ENCODE results near the gene TH.

The TH gene

DNA sequence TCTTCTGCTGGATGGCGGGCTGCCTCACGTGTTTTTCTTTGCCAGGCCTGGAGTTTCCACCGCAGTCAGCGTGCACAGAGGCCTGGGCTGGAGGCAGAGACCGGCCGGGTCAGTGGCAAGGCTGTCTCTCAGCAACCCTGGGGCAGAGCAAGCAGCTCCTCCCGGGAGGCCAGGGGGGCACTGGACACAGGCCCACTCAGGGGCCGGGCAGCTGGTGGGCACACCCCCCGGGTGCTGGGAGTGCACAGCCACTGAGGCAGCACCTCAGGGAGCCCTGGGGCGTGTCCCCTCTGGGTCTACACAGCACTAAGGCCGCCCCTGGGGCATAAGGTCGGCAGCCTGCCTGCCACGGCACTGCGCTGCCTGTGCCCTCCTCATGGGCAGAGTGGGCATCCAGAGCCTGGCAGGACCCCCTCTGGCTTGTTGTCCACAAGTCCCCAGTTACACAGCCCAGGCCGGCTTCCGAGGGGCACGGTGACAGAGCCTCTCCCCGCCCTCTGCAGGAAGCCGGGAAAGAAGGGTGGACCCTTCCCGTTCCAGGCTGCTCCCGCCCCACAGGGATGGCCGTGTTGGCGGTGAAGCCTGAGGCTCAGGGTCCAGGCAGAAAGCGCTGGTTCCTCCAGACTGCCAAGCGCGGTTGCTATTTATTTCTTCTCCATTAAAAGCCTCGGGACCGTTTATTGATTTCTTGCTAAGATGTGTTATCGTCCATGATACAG lies 18.5 kb upstream of the TH start:
- Histone ChIP-seq H3K4me1 (ENCODE audit: control insufficient read depth, low read depth, low read length) (no peaks in the 10 kb centered on the region), H2BK120ac (ENCODE audit: low read depth, low read length) (no peak overlapping the region), H3K9ac (ENCODE audit: low read length) (no peak overlapping the region), H4K5ac (ENCODE audit: low read length) (no peak overlapping the region), H3K27ac (ENCODE audit: low read depth, low read length) (no peak overlapping the region), H2BK15ac (replicated peaks; ENCODE audit: low read depth) (no peak overlapping the region), H2BK5ac (ENCODE audit: low read length) (no peak overlapping the region), H3K4me2 (ENCODE audit: low read length) (no peak overlapping the region), H3K18ac (ENCODE audit: low read length) (no peak overlapping the region), H3K79me1 (ENCODE audit: low read length) (no peaks in the 10 kb centered on the region), H3K79me2 (ENCODE audit: control insufficient read depth, insufficient read depth, low read length) (no peaks in the 10 kb centered on the region), H3K4ac (ENCODE audit: low read depth, low read length) (no peak overlapping the region), H2AK5ac (ENCODE audit: low read length) (no peak overlapping the region), H3K23ac (ENCODE audit: low read length) (no peak overlapping the region), H3K56ac (ENCODE audit: low read length) (no peak overlapping the region), H3K4me3 (ENCODE audit: low read length) (no peak overlapping the region), H3K27me3 (ENCODE audit: insufficient read depth, low read length, poor library complexity) (no peaks in the 10 kb centered on the region), H4K8ac (ENCODE audit: low read depth, low read length) (no peak overlapping the region), H3K36me3 (ENCODE audit: control insufficient read depth, insufficient read depth, low read length) (no peaks in the 10 kb centered on the region)
- no peak for DNase-seq
- WGBS (ENCODE audit: extremely low coverage, insufficient coverage, low lambda C conversion rate), result no CpG with 5 or more reads among the region's 29 CpGs

- Histone ChIP-seq H4K5ac (ENCODE audit: low read length) (no peak overlapping the region), H2AK5ac (ENCODE audit: low read length) (no peak overlapping the region), H3K18ac (ENCODE audit: low read length) (no peak overlapping the region), H3K79me2 (ENCODE audit: control insufficient read depth, insufficient read depth, low read length) (no peaks in the 10 kb centered on the region), H3K27ac (ENCODE audit: low read depth, low read length) (no peak overlapping the region), H3K56ac (ENCODE audit: low read length) (no peak overlapping the region), H3K23ac (ENCODE audit: low read length) (no peak overlapping the region), H3K27me3 (ENCODE audit: insufficient read depth, low read length, poor library complexity) (no peaks in the 10 kb centered on the region), H3K4me3 (ENCODE audit: low read length) (no peak overlapping the region), H2BK15ac (replicated peaks; ENCODE audit: low read depth) (no peak overlapping the region), H3K9ac (ENCODE audit: low read length) (no peak overlapping the region), H4K8ac (ENCODE audit: low read depth, low read length) (no peak overlapping the region), H3K79me1 (ENCODE audit: low read length) (no peaks in the 10 kb centered on the region), H3K36me3 (ENCODE audit: control insufficient read depth, insufficient read depth, low read length) (no peaks in the 10 kb centered on the region), H3K4me2 (ENCODE audit: low read length) (no peak overlapping the region), H3K4me1 (ENCODE audit: control insufficient read depth, low read depth, low read length) (no peaks in the 10 kb centered on the region), H2BK5ac (ENCODE audit: low read length) (no peak overlapping the region), H3K4ac (ENCODE audit: low read depth, low read length) (no peak overlapping the region), H2BK120ac (ENCODE audit: low read depth, low read length) (no peak overlapping the region)
- no CpG with 5 or more reads among the region's 19 CpGs for WGBS (ENCODE audit: extremely low coverage, insufficient coverage, low lambda C conversion rate)
- DNase-seq, result no peak
Observed at GRCh38 chr11:2188745-2189144, 17.1 kb upstream of the TH start.

- H3K4ac ChIP-seq (ENCODE audit: low read depth, low read length), result no peak overlapping the region
- H3K56ac ChIP-seq (ENCODE audit: low read length), result no peak overlapping the region
- no peak overlapping the region for H4K5ac ChIP-seq (ENCODE audit: low read length)
- H2BK5ac ChIP-seq (ENCODE audit: low read length), result no peak overlapping the region
- no peak overlapping the region for H3K18ac ChIP-seq (ENCODE audit: low read length)
- no peaks in the 10 kb centered on the region for H3K4me1 ChIP-seq (ENCODE audit: control insufficient read depth, low read depth, low read length)
- no peak overlapping the region for H3K27ac ChIP-seq (ENCODE audit: low read depth, low read length)
- H2AK5ac ChIP-seq (ENCODE audit: low read length), result peak overlapping the region; percentile 67
- H3K4me3 ChIP-seq (ENCODE audit: low read length), result no peak overlapping the region
- no peaks in the 10 kb centered on the region for H3K27me3 ChIP-seq (ENCODE audit: insufficient read depth, low read length, poor library complexity)
- H3K4me2 ChIP-seq (ENCODE audit: low read length), result no peak overlapping the region
- no peaks in the 10 kb centered on the region for H3K36me3 ChIP-seq (ENCODE audit: control insufficient read depth, insufficient read depth, low read length)
- 100% methylated on average over 7 of the region's 7 CpGs for WGBS (ENCODE audit: extremely low coverage, insufficient coverage, low lambda C conversion rate)
- no peaks in the 10 kb centered on the region for H3K79me1 ChIP-seq (ENCODE audit: low read length)
- H4K8ac ChIP-seq (ENCODE audit: low read depth, low read length), result no peak overlapping the region
- no peak overlapping the region for H2BK120ac ChIP-seq (ENCODE audit: low read depth, low read length)
- H3K9ac ChIP-seq (ENCODE audit: low read length), result no peak overlapping the region
- no peak overlapping the region for H3K23ac ChIP-seq (ENCODE audit: low read length)
- no peak for DNase-seq
- no peak overlapping the region for H2BK15ac ChIP-seq (replicated peaks; ENCODE audit: low read depth)
- no peaks in the 10 kb centered on the region for H3K79me2 ChIP-seq (ENCODE audit: control insufficient read depth, insufficient read depth, low read length)
Observed at GRCh38 chr11:2187280-2187707, 15.7 kb upstream of the TH start.

DNA sequence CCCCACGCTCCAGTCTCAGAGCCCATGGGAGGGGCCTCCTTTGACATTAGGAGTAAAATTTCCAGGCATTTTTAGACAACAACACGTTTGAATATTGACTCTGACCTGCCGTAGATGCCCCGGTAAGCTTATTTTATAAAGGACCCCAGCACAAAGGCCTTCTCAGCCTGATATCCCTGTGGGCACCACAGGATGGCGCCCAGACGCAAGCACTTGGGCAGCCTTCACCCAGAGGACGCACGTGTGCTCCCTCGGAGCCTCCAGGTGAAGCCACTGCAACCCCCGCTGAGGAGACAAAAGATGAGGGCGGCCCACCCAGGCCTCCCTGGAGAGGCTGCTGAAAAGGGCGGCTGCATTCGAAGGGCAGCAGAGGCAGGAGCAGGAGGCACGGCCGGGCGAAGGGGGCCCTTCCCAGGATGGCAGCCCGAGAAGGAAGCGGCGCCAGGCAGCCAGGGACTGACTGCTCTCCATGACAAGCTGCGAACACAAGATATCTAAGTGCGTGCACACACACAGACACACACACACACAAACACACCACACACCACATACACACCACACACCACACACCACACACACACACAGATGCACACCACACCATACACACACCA lies 15.2 kb upstream of the TH start:
- no peak overlapping the region for H4K5ac ChIP-seq (ENCODE audit: low read length)
- H3K56ac ChIP-seq (ENCODE audit: low read length), result no peak overlapping the region
- no peak overlapping the region for H2BK120ac ChIP-seq (ENCODE audit: low read depth, low read length)
- H3K4me1 ChIP-seq (ENCODE audit: control insufficient read depth, low read depth, low read length), result no peaks in the 10 kb centered on the region
- no peaks in the 10 kb centered on the region for H3K36me3 ChIP-seq (ENCODE audit: control insufficient read depth, insufficient read depth, low read length)
- no peak overlapping the region for H3K4me3 ChIP-seq (ENCODE audit: low read length)
- no peak overlapping the region for H3K18ac ChIP-seq (ENCODE audit: low read length)
- DNase-seq, result peak; percentile 65
- WGBS (ENCODE audit: extremely low coverage, insufficient coverage, low lambda C conversion rate), result no CpG with 5 or more reads among the region's 21 CpGs
- H2BK15ac ChIP-seq (replicated peaks; ENCODE audit: low read depth), result no peak overlapping the region
- no peak overlapping the region for H4K8ac ChIP-seq (ENCODE audit: low read depth, low read length)
- no peak overlapping the region for H3K23ac ChIP-seq (ENCODE audit: low read length)
- no peaks in the 10 kb centered on the region for H3K27me3 ChIP-seq (ENCODE audit: insufficient read depth, low read length, poor library complexity)
- H3K27ac ChIP-seq (ENCODE audit: low read depth, low read length), result no peak overlapping the region
- no peak overlapping the region for H3K4me2 ChIP-seq (ENCODE audit: low read length)
- H3K79me2 ChIP-seq (ENCODE audit: control insufficient read depth, insufficient read depth, low read length), result no peaks in the 10 kb centered on the region
- no peak overlapping the region for H3K9ac ChIP-seq (ENCODE audit: low read length)
- no peaks in the 10 kb centered on the region for H3K79me1 ChIP-seq (ENCODE audit: low read length)
- H3K4ac ChIP-seq (ENCODE audit: low read depth, low read length), result no peak overlapping the region
- H2AK5ac ChIP-seq (ENCODE audit: low read length), result no peak overlapping the region
- H2BK5ac ChIP-seq (ENCODE audit: low read length), result no peak overlapping the region

DNA sequence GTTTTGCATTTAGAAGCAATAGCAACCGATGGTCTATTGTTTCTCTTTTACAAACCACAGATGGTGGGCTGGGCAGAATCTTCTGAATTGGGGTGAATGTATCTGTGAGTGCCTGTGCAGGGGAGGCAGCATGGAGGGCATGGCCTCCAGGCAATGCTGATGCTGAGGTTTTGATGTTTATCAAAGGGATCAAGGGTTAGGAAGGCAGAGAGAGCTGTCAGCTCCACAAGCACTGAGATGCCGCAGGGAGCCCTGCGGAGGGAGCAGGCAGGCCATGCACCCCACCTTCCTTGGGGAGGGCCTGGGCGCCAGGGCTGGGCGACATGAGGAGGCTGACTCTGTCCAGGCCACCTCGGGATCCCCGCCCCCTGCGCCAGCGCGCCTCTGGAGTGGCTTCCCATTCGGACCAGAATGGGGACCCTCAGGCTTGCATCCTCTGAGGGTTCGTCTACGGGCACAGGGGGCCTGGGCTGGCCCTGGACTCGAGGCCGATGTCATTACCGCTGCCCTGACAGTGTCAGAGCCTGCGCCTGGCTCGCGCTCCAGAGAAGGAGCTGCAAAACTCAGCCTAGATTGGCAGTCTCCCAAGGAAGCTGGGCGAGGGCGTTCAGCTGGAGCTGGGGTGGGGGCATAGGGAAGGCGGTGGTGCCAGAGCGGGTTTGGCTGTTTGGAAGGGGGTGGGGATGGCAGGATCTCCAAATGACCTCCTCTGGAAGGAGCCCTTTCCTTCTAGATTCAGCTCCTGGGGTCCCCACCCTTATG lies 13.9 kb upstream of the TH start:
- Histone ChIP-seq H2AK5ac (ENCODE audit: low read length) (no peak overlapping the region), H2BK15ac (replicated peaks; ENCODE audit: low read depth) (no peak overlapping the region), H2BK120ac (ENCODE audit: low read depth, low read length) (no peak overlapping the region), H4K5ac (ENCODE audit: low read length) (no peak overlapping the region), H4K8ac (ENCODE audit: low read depth, low read length) (no peak overlapping the region), H3K4me3 (ENCODE audit: low read length) (no peak overlapping the region), H3K56ac (ENCODE audit: low read length) (no peak overlapping the region), H3K79me2 (ENCODE audit: control insufficient read depth, insufficient read depth, low read length) (no peaks in the 10 kb centered on the region), H3K4ac (ENCODE audit: low read depth, low read length) (no peak overlapping the region), H3K9ac (ENCODE audit: low read length) (no peak overlapping the region), H3K4me1 (ENCODE audit: control insufficient read depth, low read depth, low read length) (no peaks in the 10 kb centered on the region), H3K36me3 (ENCODE audit: control insufficient read depth, insufficient read depth, low read length) (no peaks in the 10 kb centered on the region), H3K18ac (ENCODE audit: low read length) (no peak overlapping the region), H3K27ac (ENCODE audit: low read depth, low read length) (no peak overlapping the region), H3K23ac (ENCODE audit: low read length) (no peak overlapping the region), H3K4me2 (ENCODE audit: low read length) (no peak overlapping the region), H3K27me3 (ENCODE audit: insufficient read depth, low read length, poor library complexity) (no peaks in the 10 kb centered on the region), H3K79me1 (ENCODE audit: low read length) (no peaks in the 10 kb centered on the region), H2BK5ac (ENCODE audit: low read length) (no peak overlapping the region)
- no CpG with 5 or more reads among the region's 23 CpGs for WGBS (ENCODE audit: extremely low coverage, insufficient coverage, low lambda C conversion rate)
- DNase-seq, result no peak
